AG08395 (cell line): Measurements from ENCODE around the gene EN2.
A peak's percentile ranks its signal among the peaks of the same experiment; 100 is the strongest.

Experiments
- DNase-seq: peaks from one replicate; pipeline ENCODE4 v3.0.0; 2012; ENCODE audit warnings: mixed read lengths, low spot score

Gene EN2

DNA sequence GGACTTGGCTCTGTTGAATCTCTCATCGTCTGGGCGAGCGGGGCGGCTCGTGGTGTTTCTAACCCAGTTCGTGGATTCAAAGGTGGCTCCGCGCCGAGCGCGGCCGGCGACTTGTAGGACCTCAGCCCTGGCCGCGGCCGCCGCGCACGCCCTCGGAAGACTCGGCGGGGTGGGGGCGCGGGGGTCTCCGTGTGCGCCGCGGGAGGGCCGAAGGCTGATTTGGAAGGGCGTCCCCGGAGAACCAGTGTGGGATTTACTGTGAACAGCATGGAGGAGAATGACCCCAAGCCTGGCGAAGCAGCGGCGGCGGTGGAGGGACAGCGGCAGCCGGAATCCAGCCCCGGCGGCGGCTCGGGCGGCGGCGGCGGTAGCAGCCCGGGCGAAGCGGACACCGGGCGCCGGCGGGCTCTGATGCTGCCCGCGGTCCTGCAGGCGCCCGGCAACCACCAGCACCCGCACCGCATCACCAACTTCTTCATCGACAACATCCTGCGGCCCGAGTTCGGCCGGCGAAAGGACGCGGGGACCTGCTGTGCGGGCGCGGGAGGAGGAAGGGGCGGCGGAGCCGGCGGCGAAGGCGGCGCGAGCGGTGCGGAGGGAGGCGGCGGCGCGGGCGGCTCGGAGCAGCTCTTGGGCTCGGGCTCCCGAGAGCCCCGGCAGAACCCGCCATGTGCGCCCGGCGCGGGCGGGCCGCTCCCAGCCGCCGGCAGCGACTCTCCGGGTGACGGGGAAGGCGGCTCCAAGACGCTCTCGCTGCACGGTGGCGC lies at the start of gene EN2:
TSS of gene EN2 (plus strand) at position 19 of the 767 bp plus-strand sequence. CDS start at position 268, 249 bp downstream.
- DNase-seq: no peak

DNA sequence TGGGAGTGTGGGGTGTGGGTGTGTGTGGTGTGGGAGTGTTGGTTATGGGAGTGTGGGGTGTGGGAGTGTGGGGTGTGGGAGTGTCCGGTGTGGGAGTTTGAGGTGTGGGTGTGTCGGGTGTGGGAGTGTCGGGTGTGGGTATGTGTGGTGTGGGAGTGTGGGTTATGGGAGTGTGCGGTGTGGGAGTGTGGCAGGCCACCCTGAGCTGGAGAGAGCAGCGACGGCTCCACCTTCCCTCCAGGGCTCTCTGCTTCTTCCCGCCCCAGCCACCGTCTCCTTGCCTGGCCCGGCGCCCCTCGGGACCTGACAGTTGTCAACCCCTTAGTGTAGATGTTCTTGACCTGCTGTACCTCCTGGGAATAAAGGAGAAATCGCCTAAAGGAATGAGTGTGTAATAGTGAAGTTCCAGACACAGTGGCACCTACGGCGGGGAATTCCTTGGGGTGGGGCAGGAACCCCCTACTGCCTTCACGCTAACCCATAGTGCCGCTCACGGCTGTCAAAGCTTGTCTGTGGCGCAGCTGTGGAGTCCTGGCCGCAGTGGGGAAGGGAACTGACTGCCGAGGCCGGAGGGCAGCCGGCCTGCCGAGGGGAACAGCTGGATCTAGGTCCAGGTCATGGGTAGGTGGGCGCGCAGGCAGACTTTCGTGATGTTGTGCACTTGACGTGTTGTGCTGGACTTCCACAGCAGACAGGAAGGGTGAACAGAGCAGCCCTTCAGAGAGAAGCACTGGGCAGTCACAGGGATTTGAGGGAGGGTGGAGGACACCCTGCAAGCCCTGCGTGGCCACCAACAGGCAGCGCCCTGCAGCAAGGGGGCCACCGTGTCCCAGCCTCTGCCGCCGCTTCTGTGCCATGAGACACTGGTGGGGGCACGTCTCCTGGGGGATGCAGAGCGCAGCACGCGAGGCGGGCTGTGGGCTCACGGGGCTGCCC lies 49.0 kb upstream of the EN2 start:
- DNase-seq: no peak

DNA sequence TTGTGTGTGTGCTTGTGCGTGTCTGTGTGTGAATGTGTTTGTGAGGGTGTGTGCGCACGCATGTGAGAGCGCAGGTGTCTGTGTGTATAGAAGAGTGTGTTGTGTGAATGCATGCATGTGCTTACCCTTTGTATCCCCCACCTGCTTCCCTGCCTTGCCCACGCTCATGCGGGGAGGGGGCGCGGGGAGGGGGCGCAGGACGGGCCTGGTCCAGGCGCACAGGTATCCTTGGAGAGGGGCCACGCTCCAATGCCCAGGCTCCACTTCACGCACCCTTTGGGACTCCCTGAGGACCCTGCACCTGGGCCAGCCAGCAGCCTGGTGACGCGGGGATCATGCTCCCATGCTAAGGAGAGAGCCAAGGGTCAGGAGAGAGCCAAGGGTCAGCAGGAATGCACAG lies 47.9 kb upstream of the EN2 start:
- no peak for DNase-seq

DNA sequence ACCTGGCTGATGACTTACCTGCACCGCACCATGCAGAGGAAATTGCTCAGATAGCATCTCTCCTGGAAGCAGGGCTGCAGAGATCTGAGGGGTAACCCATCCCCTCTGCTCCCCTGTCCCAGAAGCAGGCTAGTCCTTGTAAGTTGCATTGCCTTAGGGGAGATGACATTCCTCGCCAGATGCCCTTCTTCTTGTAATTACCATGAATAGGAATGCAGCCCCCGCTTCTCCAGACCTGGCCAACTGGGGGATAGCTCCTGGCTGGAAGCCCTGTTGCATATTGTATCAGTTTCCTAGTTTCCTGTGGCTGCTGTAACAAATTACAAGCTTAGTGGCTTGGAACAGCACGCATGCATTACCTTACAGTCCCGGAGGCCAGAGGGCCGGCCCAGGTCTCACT lies 47.5 kb upstream of the EN2 start:
- DNase-seq: no peak

DNA sequence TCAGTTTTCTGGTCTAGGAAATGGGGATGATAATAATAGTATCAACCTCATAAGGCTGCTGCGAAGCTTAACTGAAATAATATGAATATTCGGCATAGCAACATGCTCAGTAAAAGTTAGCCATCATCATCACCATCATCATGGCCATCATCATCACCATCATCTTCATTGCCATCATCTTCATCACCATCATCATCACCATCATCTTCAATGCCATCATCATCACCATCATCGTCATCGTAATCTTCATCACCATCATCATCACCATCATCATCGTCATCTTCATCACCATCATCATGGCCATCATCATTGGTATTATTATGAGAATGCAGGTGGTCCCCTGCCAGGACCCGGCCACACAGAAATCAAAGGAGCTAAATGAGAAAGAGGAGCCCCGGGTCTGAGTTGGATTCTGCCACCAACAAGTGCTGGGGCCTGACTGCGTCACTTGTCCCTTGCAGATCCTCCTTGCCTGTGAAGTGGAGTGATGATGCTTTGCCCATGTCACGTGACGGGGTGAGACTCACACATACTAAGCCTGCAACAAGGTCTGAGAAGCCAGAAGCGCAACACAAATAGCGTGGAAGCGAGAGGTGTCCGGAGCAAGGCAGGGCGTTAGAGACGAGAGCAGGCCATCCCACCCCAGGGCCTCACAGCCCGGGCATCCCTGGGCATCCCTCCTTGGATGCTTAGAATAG lies 46.1 kb upstream of the EN2 start:
- no peak for DNase-seq

DNA sequence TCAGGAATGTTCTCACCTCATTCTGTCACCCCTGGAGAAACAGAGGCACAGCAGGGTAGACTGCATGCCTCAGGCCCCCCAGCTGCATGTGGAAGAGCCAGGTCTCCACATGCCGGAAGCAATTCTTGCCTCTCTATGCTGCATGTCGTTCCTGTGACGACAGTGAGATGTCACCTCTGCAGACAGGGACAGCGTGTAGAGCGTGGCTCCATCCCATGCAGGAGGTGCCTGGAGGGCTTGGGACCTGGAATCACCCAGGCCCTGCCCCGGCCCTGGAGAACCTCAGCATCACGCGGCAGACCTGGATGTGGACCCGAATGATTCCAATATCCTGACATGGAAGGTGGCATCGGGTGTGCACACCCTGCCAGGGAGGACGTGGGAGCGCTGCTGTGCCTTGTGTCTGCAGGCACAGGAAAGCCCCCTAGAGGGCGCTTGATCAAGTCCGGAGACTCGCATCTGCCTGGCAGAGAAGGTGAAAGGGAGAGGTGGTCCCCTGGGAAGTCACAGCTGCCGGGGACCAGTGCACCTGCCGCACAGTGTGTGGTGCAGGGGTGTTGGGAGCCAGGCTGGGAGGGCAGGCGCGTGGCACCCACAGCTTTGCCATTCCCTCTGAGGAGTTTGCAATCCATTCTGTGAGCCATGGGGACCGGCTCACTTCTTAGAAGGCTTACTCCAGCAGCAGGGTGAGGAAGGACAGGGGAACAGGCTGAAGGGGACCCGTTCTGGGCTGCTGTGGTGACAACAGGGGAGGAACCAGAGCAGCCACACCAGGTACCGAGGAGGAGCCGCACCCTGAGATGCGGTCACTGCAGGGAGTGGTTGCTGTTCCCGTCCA lies 45.3 kb upstream of the EN2 start:
- peak; percentile 53 for DNase-seq

DNA sequence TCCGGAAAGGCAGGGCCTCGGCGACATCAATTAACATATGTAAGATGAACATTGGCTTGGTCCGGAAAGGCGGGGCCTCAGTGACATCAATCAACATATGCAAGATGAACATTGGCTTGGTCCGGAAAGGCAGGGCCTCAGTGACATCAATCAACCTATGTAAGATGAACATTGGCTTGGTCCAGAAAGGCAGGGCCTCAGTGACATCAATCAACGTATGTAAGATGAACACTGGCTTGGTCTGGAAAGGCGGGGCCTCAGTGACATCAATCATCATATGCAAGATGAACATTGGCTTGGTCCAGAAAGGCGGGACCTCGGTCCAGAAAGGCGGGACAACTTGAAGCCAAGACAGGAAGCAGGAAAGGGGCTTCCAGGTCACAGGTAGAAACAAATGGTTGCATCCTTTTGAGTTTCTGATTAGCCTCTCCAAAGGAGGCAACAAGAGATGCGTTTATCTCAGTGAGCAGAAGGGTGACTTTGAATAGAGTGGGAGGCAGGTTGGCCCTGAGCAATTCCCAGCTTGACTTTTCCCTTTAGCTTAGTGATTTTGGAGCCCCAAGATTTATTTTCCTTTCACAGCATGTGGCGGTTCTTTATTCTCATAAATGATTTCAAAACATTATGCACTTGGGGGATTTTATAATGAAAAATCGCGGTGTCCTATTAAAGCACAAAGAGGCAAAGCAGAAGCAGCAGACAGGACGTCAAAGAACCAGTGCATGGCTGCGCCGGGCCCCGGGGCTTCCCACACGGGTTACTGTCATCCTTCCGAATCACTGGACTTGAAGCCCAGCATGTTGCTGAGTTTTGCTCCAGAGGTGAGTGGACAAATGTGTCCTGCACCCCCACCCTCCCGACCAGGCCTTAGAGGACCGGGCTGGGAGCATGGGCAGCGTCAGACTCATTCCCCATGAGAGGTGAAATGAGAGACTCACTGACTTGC lies 43.1 kb upstream of the EN2 start:
- no peak for DNase-seq

DNA sequence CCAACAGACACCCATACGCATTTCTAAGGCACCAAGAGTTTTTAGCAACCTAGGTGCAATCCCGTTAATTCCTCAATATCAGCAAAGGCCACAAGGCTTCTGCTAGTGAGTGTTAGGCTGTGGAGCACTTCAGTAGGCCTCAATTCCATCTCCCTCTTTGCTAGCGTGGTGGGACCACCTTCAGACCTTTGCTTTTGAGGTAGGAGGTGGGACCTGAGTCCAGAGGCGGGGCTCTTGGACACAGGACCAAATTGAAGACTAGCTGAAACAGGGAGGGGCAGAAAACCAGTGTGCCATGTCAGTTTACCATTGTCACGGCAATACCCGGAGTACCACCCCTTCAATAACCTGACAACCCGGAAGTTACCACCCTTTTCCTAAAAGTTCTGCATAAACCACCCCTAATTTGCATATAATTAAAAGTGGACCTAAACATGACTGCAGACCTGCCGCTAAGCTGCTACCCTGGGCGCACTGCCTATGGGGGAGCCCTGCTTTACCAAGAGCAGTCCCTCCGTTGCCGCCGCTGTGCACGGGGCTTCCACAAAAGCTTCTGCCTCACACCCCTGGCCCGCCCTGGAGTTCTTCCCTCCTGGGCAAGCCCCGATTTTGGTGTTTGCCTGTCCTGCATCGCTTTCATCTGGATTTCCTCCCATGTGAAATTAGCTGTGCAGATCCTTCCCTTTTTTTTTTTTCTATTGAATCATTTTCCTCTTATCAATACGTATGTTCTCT lies 41.1 kb upstream of the EN2 start:
- DNase-seq: no peak

DNA sequence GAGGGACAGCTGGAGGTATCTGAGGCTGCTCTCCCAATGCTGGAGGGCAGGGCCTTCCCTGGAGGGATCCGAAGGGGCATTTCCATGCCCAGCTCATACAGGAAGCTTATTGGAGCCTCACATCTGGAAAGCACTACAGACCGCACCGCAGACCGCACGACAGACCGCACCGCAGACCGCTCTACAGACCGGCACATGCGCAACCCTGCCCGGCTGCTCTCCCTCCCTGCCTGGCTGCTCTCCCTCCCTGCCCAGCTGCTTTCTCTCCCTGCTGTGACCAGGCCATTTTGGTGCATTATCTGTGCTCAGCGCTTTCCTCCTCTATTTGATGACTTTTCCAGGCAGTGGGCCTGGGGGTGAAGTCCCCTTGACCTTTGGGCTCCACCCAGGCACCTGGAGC lies 39.6 kb upstream of the EN2 start:
- DNase-seq: no peak

DNA sequence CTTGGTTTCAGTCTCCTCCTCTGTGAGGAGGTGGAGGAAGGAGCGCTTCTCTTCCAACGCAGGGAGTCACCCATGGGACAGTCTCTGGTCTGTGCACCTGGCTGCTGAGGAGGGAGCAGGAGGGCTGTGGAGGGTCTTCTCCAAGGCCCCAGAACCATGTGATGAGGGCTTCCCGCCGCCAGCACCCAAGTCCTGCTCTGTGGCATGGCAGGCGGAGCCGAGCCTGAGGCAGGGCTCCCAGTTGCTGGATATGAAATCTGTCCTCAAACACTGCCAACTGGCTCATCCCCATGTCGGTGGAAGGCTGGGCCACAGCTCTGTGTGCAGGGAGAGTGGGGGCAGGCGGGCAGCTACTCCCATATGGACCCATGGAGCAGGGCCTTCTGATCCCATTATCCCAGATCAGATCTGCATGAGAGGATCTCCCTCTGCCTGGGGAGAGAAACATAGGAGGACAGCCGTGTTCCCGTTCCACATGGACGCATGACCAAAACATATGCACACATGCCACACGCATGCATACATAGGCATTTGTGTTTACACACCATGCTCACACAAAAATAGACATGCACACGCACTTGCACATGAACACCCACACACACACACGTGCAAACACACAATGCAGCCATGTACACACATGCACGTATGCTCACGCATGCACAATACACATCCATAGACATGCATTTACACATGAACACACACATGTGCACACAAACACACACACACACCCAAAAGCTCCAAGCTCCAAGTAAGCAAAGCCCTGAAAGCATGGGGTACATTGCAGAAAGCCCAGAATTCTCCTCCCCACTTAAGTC lies 38.8 kb upstream of the EN2 start:
- no peak for DNase-seq

DNA sequence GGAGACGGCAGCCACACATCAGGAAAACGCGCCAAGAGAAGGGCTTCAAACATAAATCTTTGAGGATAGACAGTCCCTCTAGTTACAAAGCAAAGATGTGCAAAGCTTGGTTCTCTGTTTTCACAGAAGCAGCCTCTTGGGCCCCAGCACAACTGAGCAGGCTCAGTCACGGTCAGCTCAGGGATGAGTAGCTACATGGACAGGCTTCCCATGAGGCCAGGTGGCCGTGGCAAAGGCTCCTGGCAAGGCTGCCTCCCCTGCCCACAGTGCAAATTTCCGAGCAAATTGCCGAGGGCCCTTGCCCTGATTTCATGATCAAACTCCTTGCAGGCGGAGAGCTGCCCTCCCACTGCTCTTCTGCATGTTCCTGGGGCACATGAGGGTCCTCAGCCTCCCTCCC lies 37.8 kb upstream of the EN2 start:
- no peak for DNase-seq

DNA sequence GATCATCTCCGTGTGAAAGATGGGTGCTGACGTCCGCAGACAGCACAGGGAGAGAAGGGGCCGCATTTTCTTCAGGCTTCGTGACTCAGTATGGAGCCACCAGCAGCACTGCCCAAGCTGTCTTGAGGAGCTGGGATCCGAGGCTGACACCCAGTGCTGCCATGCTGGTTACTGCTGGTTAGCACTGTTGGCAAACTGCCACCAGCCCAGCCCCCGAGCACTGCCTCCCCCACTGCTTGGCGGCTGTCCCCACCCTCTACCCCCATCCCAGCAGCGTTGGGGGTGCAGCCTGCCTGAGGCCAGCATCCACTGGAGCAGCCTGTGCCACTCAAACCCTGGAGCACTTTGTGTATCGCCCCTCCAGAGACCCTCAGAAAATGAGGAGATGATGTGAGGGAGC lies 35.8 kb upstream of the EN2 start:
- DNase-seq: no peak

DNA sequence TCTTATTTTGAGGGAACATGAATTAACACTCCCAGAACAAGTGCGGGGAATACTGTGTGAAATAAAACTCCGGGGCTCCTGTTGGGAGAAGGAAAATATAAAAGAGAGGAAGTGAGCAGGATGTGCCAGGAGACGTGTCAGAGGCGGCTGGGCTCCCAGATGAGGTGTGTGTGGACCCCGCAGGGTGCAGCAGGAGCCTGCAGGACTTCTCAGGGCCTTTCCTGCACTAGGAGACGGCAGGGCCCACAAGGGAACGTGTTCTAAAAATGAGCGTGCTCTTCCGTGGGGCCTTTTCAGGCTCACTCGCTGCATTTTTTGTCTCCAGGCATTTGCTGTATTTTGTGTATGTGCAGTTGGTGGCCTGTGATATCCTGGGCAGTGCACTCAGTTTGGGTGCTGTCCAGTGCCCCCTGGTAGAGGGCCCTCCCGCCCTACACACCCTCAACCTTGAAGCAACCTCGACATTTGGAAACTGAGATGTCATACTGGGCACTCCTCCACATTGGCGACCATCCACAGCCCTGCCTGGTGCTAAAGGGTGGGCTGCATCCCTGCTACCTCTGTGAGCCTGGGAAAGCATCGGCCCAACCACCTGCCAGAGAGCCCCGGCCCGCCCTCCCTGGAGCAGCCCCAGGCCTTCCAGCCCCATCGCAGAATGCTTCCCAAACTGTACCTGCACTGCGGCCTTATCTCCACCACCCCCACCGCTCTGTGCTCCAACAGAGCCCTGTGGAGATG lies 35.2 kb upstream of the EN2 start:
- no peak for DNase-seq

DNA sequence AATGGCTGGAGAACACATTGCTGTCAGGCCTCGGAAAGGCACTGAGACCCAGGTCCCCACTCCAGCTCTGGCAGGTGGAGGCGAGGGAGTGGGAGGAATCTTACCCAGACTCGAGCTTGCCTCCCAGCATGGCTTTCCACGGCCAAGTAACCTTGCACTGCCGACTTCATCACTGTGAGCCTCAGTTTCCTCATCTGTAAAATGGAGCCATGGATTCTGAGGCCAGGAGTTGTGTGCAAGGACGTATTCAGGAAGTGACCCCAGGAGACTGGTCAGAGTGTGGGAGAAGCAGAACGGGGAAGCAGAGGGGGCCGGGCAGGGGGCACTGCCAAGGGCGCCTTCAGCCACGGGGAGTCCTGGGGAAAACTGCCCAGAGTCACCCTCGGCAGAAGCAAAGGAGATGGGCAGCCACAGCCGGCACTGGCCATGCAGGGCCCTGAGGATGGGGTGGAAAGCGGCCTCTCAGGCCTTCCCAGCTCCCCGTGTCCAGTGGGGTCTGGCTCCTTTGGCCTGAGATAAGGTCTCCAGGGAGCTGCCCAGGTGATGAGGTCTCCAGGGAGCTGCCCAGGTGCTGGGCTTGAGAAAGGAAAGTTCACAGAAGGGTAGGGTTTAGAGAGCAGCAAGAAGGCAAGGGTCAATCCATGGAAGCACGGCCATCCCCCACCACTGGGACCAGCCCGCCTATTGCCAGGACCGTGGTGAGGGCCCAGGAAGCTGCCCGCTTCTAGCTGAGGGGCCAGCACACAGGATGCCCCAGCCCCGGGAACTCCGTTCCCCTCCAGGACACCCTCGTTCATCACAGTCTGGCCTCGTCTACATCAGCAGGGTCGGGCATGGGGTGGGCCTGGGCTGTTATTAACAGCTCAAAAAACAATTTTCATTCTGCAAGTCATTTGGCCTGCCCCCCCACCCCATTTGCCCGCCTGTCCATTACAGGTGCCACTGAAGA lies 34.3 kb upstream of the EN2 start:
- DNase-seq: no peak

DNA sequence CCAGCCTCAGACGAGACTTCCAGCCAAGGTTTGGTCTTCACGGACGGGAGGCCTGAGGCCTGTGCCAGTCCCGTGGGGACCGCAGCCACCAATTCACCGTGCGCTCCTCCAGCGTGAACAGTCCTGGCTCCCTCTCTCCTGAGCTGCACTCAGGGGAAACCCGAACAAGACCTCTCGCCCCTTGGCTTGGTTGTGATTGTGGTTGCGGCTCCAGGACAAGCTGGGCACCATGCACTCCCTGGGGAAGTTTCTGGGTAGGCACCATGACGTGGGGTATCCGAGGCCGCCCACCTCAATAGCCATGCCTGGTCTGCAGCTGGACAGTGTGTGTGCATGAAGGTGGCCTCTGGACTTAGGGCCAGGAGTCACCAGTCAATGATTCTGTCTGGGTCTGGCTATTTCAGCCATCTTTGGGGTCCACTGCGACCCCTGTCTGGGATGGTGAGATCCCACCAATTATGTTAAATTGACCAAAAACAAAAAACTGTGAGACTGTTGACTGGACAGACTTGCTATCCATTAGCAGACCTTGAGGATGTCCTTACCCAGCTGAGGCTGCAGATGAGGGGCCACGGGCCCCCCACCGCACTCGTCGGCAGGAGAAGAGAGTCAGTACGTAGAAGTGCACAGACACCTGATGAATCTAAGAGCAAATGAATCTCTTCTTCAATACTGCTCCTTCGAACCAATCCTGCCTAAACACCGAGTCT lies 33.5 kb upstream of the EN2 start:
- no peak for DNase-seq

DNA sequence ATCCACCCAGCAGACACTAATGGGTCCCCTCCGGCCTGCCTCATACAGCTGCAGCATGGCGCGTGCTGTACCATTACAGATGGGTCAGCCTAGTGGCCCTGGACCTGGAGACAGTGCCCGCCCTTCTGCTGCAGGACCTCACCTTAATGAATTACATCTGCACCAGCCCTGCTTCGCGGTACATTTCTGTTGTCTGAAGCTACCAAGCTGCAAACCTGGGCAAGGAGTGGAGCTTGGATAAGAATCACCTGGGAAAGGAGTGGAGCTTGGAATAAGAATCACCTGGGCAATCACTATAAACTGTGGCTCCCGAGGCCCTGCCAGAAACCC lies 33.0 kb upstream of the EN2 start:
- DNase-seq: no peak

DNA sequence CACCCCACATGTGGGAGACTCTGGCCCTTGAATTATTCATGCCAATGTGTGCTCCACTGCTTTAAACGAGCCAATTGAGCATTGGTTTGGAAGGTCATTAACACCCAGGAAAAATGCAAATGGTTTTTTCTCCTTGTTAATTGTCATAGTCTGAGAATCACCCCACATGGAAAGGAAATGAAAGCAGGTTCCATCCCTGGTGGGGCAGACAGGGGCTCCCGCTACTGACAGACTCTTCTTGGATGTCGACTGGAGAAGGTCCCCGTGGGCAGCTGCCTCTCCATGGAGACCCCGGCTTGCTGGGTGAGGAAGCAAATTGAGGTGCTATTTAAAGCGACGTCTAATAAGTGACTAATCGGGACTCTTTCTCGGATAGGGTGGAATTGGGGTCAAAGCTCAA lies 32.0 kb upstream of the EN2 start:
- no peak for DNase-seq
